OCI-LY3 (cell line): ENCODE results near the gene ARHGEF28.

Source experiments
- EZH2phosphoT487 ChIP-seq: fragments of 200-600 bp; shearing (Covaris generic); IDR thresholded peaks from 2 replicates; pipeline ENCODE4 v1.6.1; 2018; ENCODE audit warnings: antibody characterized with exemption, mixed run types, low read depth
- TF ChIP-seq, protein P1 (sequence below): fragments of 200-600, 300-600 bp; sonication (generic); IDR thresholded peaks from 2 replicates; pipeline ENCODE4 v1.5.1; 2014; ENCODE audit warnings: antibody characterized with exemption, low read length, low read depth

DNA sequence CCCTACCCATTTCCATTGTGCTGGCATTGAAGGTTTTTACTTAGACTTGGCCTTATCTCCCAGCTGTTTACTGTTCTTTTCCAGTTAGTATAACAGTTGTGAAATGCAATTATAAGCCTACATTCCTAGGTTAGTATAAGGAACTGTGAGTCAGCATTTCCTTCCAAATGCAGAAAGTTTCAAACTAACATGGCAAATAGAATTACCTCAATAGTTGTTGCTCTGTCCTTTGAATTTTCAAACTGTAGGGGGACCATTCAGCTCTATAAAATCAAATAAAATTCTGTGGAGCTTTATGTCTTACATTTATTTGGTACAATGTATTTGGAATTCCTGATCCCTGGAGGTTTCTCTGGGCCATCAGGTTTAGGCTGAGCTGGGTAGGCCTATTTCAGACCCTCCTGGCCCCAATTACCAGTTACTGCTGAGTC, 47.2 kb downstream of the ARHGEF28 start:
- TF ChIP-seq, protein P1, sequence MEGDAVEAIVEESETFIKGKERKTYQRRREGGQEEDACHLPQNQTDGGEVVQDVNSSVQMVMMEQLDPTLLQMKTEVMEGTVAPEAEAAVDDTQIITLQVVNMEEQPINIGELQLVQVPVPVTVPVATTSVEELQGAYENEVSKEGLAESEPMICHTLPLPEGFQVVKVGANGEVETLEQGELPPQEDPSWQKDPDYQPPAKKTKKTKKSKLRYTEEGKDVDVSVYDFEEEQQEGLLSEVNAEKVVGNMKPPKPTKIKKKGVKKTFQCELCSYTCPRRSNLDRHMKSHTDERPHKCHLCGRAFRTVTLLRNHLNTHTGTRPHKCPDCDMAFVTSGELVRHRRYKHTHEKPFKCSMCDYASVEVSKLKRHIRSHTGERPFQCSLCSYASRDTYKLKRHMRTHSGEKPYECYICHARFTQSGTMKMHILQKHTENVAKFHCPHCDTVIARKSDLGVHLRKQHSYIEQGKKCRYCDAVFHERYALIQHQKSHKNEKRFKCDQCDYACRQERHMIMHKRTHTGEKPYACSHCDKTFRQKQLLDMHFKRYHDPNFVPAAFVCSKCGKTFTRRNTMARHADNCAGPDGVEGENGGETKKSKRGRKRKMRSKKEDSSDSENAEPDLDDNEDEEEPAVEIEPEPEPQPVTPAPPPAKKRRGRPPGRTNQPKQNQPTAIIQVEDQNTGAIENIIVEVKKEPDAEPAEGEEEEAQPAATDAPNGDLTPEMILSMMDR: no peak
- TF ChIP-seq EZH2phosphoT487: no peak
